Skeletal muscle tissue (tissue), 4 donors: ENCODE results near the gene ZFX. TPM values are rescaled to one million over a fixed set of nuclear protein-coding genes. Genes with fewer than 3 reads are reported as not detected.
"Not testable (repeated sequence)": the region's sequence is repeated elsewhere in the genome, so short reads cannot be mapped to it uniquely, and the experiment has no call there.

Source experiments
- H3K27ac ChIP-seq: one replicate; pipeline ENCODE4 v1.7.0; 2013; ENCODE audit warnings: mild to moderate bottlenecking, low read depth, low read length, inconsistent platforms
- H3K27me3 ChIP-seq, 3 donors: one replicate each; pipeline ENCODE4 v1.7.0; 2013; ENCODE audit warnings: low read length in 3 of 3; ENCODE audit not compliant: control insufficient read depth in 3 of 3, insufficient read depth in 3 of 3
- H3K36me3 ChIP-seq, 3 donors: one replicate each; pipeline ENCODE4 v1.7.0; 2013; ENCODE audit warnings: low read length in 3 of 3; ENCODE audit not compliant: control insufficient read depth in 3 of 3, insufficient read depth in 3 of 3
- H3K4me1 ChIP-seq, 3 donors: one replicate each; pipeline ENCODE4 v1.7.0; 2013; ENCODE audit warnings: low read length in 3 of 3, mild to moderate bottlenecking in 3 of 3; ENCODE audit not compliant: control insufficient read depth in 3 of 3, insufficient read depth in 3 of 3
- H3K4me3 ChIP-seq, 3 donors: one replicate each; pipeline ENCODE4 v1.7.0; 2013; ENCODE audit warnings: low read length in 3 of 3
- H3K9ac ChIP-seq, 3 donors: one replicate each; pipeline ENCODE4 v1.7.0; 2013; ENCODE audit warnings: low read length in 3 of 3, mild to moderate bottlenecking in 3 of 3, moderate library complexity in 2 of 3, low read depth in 1 of 3
- H3K9me3 ChIP-seq, 3 donors: one replicate each; pipeline ENCODE4 v1.7.0; 2013; ENCODE audit warnings: low read length in 3 of 3; ENCODE audit not compliant: control insufficient read depth in 3 of 3
- total RNA-seq: library from RNA; depleted of rRNA; stranded (reverse); fragments of >200 nt; gene quantifications from one replicate; pipeline ENCODE4 v1.2.3, GENCODE V29; 2014
- donor health status: Osteomylitis.

ZFX gene
- total RNA-seq, 1 donor from 2014 or later: 29.7 TPM

DNA sequence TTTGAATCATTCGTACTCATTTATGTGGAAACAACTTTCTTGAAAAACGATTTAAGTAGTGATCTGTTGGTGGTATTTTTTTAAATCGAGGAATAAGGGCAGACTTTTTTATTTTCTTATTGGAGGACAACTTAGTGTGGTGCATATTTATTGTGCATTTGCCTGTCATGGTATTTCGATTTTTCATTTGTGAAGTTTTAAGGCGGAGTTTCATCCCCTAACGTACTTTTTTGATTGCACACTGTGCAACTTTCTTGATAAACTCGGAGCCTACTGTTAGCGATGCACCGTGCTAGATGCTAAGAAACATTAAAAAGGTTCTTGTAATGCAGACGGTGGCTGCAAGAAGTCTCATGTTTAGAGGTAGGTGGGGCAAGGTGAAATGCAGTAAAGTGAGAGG, 1.4 kb downstream of the ZFX start:
- H3K4me1 ChIP-seq: peaks cover 24 to 51% (median 24%) of the 10 kb centered on the region in 3 donors
- no peaks in the 10 kb centered on the region for H3K36me3 ChIP-seq
- H3K4me3 ChIP-seq: peak overlapping the region; percentile 75 to 90 (median 79)
- no peaks in the 10 kb centered on the region for H3K27me3 ChIP-seq
- no peaks in the 10 kb centered on the region for H3K9me3 ChIP-seq
- peak overlapping the region; percentile 96 for H3K27ac ChIP-seq
- peak overlapping the region; percentile 86 to 89 (median 89) for H3K9ac ChIP-seq

DNA sequence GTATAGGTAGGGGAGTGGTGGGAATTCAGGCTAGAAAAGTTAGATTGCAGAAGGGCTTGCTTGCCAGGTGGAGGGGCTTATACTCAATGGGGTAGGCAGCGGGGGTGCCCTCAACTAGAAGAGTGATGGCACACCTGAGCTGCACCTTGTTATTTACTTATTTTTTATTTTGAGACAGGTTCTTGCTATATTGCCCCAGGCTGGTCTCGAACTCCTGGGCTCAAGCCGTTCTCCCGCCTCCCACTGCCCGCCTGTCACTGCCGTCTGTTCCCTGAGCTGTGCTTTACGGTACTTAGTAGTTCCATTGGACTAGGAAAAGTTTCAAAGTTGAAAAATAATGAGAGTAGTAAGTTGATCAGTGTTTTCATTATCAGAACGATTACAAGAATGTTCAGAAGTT, 2.0 kb downstream of the ZFX start:
- Histone ChIP-seq H3K9ac (peak overlapping the region; percentile 86 to 89 (median 89)), H3K4me1 (peaks cover 24 to 51% (median 24%) of the 10 kb centered on the region in 3 donors), H3K9me3 (no peaks in the 10 kb centered on the region), H3K4me3 (peak overlapping the region; percentile 75 to 90 (median 79)), H3K27me3 (no peaks in the 10 kb centered on the region), H3K27ac (peak overlapping the region; percentile 16), H3K36me3 (no peaks in the 10 kb centered on the region)

DNA sequence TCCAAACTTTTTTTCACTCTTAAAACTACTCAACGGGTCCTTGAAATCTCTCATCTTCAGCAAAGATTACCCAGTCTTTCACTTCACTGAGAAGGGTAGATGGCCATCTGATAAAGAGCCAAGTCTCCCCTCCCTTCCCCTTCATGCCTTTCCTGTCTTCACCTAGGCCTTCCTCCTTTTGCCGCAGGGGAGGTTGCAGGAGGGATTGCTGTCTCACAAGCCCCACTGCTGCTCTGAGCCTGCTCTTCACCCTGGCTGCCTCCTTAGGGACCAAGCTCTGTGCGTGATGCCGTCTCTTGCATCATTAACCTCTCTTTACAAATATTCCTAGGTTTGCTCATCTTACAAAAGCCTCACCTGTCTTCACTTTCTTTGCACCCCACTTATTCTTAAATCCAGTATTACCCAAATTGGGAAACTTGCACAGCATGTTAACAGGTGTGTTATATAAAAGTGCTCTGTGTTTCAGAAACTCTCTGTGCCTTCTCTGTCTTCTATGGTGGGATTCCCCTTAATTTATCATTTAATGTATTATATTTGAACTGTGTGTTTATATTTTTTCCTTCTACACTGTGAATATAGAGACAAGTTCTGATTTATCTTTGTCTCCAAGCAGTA, 3.8 kb downstream of the ZFX start:
- Histone ChIP-seq H3K36me3 (no peaks in the 10 kb centered on the region), H3K27ac (no peak overlapping the region), H3K4me1 (peaks cover 17 to 44% (median 24%) of the 10 kb centered on the region in 3 donors), H3K9ac (peak overlapping the region in 2 of 3 donors; percentile 8 to 20), H3K4me3 (peak overlapping the region in 1 of 3 donors; percentile 35), H3K9me3 (no peaks in the 10 kb centered on the region), H3K27me3 (no peaks in the 10 kb centered on the region)

DNA sequence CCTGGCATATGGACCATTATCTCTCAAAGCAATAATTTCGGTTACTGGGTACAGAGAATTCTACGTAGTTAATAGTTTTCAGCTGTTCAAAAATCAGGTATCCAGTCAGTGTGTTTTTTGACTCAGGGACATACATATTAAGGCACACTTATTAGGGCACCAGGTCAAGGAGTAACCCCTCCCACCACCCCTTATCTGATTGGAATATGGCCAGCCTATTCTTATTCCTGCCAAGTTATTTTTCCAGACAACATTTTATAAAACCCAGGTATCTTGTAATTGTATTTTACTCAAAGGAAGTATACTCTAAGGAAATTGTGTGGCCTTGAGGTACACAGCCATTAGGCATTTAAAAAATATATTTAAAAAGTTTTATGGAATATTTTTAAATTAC, 4.3 kb downstream of the ZFX start:
- Histone ChIP-seq H3K27me3 (no peaks in the 10 kb centered on the region), H3K4me1 (peaks cover 15 to 41% (median 24%) of the 10 kb centered on the region in 3 donors), H3K4me3 (no peak overlapping the region), H3K36me3 (no peaks in the 10 kb centered on the region), H3K27ac (no peak overlapping the region), H3K9ac (peak overlapping the region in 1 of 3 donors; percentile 8), H3K9me3 (no peaks in the 10 kb centered on the region)

DNA sequence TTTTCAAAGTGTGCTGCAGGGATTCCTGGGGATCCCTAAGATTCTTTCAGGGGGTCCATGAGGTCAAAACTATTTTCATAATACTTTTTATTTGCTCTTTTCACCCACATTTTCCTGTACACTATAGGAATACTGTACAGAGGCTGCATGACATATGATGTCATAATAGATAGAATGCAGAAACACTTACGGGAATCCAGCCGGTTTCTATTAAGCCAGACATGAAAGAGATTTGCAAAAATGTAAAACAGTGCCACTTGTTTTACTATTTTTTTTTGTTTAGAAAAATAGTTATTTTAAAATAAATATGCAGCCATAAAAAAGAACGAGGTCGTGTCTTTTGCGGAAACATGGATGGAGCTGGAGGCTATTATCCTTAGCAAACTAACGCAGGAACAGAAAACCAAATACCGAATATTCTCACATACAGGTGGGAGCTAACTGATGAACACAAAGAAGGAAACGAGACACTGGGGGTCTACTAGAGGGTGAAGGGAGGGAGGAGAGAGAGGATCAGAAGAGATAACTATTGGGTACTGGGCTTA, 5.0 kb downstream of the ZFX start:
- Histone ChIP-seq H3K4me3 (no peak overlapping the region), H3K36me3 (no peaks in the 10 kb centered on the region), H3K9me3 (no peaks in the 10 kb centered on the region), H3K27ac (no peak overlapping the region), H3K9ac (no peak overlapping the region), H3K4me1 (peaks cover 15 to 41% (median 24%) of the 10 kb centered on the region in 3 donors), H3K27me3 (no peaks in the 10 kb centered on the region)

DNA sequence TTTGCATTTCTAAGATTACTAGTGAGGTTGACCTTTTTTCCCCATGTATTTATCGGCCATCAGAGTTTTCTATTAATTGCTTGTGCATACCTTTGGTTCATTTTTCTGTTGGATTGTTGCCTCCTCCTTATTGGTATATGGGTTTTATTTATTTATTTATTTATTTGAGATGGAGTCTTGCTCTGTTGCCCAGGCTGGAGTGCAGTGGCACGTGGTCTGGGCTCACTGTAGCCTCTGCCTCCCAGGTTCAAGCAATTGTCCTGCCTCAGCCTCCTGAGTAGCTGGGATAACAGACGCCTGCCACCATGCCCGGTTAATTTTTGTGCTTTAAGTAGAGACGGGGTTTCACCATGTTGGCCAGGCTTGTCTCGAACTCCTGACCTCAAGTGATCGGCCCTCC, 6.2 kb downstream of the ZFX start:
- H3K4me3 ChIP-seq, H3K27me3 ChIP-seq, H3K36me3 ChIP-seq, H3K9ac ChIP-seq, H3K9me3 ChIP-seq, H3K27ac ChIP-seq: not testable (repeated sequence)
- H3K4me1 ChIP-seq: peaks cover 15 to 41% (median 24%) of the 10 kb centered on the region in 3 donors

DNA sequence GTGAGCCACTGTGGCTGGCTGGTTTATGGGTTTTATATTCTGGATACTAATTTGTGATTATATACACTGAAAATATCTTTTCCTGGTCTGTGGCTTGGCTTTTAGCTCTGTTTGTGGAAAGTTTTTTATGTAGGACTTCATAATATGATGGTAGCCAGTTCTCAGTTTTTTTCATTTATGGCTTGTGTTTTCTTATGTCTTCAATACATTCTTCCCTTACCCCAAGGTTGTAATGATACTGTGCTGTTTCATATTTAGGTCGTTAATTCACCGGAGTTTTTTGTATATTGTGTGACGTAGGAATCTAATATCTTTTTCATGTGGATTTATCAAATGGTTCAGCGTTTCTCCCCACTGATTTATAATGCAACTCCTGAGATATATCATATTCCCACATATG, 6.6 kb downstream of the ZFX start:
- Histone ChIP-seq H3K9me3 (no peaks in the 10 kb centered on the region), H3K27me3 (no peaks in the 10 kb centered on the region), H3K27ac (no peak overlapping the region), H3K4me1 (peaks cover 16 to 40% (median 23%) of the 10 kb centered on the region in 3 donors), H3K36me3 (no peaks in the 10 kb centered on the region), H3K4me3 (no peak overlapping the region), H3K9ac (no peak overlapping the region)

DNA sequence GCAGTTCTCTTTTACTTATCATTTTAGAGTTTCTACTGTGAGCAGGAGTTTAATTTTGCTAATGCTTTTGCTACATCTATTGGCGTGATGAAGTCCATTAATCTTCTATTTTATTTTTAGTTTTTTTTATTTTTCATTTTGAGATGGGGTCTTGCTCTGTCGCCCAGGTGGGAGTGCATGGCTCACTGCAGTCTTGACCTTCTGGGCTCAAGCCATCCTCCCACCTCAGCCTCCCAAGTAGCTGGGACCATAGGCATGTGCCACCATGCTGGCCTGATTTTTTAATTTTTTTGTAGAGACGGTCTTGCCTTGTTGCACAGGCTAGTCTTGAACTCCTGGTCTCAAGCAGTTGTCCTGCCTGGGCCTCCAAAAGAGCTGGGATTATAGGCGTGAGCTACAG, 9.4 kb downstream of the ZFX start:
- Histone ChIP-seq H3K4me1 (peaks cover 5 to 20% (median 7%) of the 10 kb centered on the region in 3 donors), H3K27me3 (no peaks in the 10 kb centered on the region), H3K4me3 (no peak overlapping the region), H3K9ac (no peak overlapping the region), H3K27ac (no peak overlapping the region), H3K9me3 (no peaks in the 10 kb centered on the region), H3K36me3 (no peaks in the 10 kb centered on the region)

DNA sequence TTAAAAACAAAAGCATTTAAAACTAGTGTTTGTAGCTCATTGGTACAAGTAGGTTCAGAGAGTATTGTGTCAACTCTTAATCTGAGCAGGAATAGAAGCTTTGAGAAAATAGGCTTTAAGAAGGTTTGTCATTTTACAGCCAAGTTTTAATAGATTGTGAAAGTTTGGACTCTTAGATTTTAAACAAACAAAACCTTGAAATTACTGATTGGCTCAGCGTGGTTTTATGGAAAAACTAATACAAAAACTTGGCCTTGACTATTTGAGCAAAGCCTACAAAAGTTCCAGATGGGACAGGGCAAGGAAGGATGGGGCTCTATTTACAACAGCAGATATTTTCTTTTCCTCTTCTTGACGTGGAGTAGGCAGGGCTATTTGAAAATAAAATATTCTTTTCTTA, 16.5 kb downstream of the ZFX start:
- Histone ChIP-seq H3K9ac (no peak overlapping the region), H3K27ac (no peak overlapping the region), H3K4me1 (peaks cover 12 to 23% (median 14%) of the 10 kb centered on the region in 3 donors)

DNA sequence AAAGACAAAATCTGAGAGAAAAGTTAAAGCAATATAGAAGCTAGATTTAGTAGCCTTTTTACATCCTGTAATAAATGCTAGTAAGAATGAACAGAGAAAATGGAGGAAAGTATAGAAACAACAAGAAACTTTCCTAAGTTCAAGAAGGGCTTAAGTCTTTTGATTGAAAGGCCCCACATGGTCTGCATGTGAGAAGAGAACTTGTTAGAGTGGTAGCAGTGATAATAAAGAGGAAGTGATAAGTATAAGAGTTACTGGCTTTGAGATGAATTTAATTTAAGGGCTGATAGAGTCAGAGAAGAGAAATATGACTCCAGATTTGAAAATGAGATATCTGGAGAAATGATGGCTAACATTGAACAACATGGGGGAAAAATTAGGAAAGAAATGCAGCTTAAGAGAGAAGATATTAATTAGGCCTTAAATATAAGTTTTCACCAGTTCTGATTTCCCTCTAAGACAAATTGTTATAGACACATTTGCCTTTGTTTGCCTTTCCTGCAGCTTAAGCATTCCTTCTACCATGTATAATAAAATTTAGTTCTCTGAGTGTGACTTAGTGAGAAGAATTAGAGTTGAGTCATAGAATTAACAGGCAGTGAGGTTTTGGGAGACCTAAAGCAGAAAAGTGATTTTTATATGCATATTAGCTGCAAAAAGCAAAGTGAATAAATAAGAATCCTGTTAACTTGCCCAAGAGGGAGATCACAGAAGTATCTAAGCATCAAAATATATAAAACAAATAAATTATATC, 18.4 kb downstream of the ZFX start:
- Histone ChIP-seq H3K27ac (no peak overlapping the region), H3K9ac (no peak overlapping the region), H3K9me3 (no peaks in the 10 kb centered on the region), H3K4me3 (no peak overlapping the region), H3K36me3 (peaks cover 0 to 4% (median 0%) of the 10 kb centered on the region in 3 donors), H3K27me3 (no peaks in the 10 kb centered on the region), H3K4me1 (peaks cover 13 to 25% (median 18%) of the 10 kb centered on the region in 3 donors)

More for the DNA sequence above, 16.5 kb downstream of the ZFX start:
- Histone ChIP-seq H3K9me3 (no peaks in the 10 kb centered on the region), H3K36me3 (no peaks in the 10 kb centered on the region), H3K4me3 (no peak overlapping the region), H3K27me3 (no peaks in the 10 kb centered on the region)
